IPS-11a (cell line): ENCODE data around the gene CIC.
"Not testable (repeated sequence)": the region's sequence is repeated elsewhere in the genome, so short reads cannot be mapped to it uniquely, and the experiment has no call there.

Experiments used
- H3K4me3 ChIP-seq: one replicate; pipeline ENCODE4 v1.5.1; 2013; ENCODE audit warnings: low read depth, low read length, control low read depth

CIC gene

GRCh38 chr19:42328106-42328505 lies 59.1 kb downstream of the CIC start:
- no peak overlapping the region for H3K4me3 ChIP-seq

DNA sequence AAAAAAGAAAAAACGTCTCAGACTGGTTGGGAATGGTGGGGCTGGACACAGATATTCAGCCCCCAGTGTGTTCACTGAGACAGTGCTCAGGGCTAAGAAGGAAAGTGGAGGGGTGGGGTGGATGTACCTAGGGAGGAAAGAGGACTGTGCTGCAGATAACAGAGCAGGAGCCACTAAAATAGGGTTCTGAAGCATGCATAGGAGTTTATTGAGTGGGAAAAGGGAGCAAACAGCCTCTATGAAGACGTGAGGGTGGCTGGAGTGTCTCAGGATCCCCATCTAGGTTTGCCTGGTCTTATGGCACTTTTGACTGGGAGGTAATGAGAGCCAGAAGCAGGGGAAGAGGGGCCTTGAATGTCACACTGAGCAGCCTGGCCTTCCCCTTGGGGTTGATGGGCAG lies 59.8 kb downstream of the CIC start:
- no peak overlapping the region for H3K4me3 ChIP-seq

DNA sequence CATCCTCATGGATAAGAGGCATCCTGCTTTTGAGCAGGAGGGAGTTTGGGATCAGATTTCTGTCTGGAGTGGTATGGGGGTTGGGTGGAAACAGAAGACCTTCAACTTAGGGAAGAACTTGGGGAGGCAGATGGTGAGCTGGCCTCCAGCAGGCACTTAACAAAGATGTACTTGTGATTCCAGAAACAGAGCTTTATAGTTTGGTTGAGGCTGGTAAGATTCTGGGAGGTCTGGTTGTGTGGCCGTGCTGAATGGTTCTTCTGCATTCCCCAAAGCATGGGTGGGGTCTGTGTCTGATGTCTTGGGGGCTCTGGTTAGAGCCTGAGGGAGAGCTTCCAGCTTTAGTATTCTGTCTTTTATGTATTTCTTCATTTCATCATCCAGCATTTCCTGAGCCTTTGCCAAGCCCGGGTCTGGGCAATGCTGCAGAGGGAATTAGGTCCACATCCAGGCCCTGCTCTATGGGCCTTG lies 61.2 kb downstream of the CIC start:
- H3K4me3 ChIP-seq = no peak overlapping the region

DNA sequence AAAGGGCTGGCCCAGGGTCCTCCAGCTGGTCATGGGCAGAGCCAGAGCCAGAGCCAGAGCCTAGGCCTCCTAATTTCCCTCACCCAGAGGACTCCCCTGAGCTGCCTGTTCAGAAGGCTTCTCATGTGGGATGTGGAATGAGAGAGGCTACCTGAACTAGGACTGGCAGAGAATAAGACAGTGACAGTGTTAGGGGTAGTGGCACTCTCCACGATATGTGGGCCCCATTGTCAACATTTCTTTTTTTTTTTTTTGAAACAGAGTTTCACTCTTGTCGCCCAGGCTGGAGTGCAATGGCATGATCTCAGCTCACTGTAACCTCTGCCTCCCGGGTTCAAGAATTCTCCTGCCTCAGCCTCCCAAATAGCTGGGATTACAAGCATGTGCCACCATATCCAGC lies 62.3 kb downstream of the CIC start:
- not testable (repeated sequence) for H3K4me3 ChIP-seq

- no peak overlapping the region for H3K4me3 ChIP-seq
These were observed 63.0 kb downstream of the CIC start for GRCh38 chr19:42332059-42332458.

DNA sequence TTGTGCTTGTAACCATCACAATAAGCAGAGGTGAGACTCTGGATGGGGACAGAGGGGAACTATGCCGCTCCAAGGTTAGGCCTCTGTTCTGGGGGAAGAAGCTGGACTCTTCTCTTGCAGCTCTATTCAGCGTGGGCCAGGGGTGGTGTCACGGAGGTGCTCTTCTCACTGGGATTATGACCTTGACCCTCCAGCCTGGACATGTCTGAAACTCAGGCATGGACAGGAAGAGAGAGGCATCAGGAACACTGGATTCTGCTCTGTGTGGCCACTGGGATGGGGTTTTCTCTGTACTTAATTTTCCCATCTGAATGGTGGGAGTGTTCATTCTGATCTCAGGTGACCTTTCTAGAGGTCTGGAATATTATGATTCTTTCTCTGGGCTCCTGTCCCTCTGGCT lies 64.0 kb downstream of the CIC start:
- H3K4me3 ChIP-seq = no peak overlapping the region

DNA sequence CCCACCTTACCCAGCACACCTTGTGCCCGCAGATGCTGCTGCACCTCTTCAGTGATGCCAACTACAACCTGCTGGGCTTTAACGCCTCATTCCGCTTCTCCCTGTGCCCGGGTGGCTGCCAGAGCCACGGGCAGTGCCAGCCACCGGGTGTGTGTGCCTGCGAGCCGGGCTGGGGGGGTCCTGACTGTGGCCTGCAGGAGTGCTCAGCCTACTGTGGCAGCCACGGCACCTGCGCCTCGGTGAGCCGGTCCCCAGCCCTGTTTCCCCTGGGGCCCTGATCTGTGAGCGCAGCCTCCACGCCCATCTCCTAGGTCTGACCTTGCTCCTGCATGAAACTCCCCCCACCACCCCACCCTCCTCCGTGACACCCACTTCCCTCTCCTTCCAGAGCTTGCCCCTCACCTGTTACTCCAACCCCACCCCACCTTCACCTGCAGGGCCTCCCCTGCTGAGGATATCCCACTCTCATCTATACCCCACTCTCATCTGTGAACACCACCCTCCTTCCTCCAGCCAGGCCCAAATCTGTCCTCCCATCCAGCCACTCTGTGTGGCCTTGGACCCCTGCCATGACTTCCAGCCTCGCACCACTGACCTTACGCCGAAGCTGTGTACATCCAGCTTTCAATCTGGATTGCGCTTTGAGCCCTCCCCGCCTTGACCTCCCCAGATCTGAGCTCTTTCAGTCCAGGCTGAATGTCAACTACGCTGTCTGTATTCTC lies 65.1 kb downstream of the CIC start:
- no peak overlapping the region for H3K4me3 ChIP-seq

GRCh38 chr19:42334697-42335373 lies 65.8 kb downstream of the CIC start:
- no peak overlapping the region for H3K4me3 ChIP-seq

GRCh38 chr19:42335374-42335936 lies 66.4 kb downstream of the CIC start:
- no peak overlapping the region for H3K4me3 ChIP-seq

- no peak overlapping the region for H3K4me3 ChIP-seq
These were observed 66.9 kb downstream of the CIC start for GRCh38 chr19:42335971-42336370.

DNA sequence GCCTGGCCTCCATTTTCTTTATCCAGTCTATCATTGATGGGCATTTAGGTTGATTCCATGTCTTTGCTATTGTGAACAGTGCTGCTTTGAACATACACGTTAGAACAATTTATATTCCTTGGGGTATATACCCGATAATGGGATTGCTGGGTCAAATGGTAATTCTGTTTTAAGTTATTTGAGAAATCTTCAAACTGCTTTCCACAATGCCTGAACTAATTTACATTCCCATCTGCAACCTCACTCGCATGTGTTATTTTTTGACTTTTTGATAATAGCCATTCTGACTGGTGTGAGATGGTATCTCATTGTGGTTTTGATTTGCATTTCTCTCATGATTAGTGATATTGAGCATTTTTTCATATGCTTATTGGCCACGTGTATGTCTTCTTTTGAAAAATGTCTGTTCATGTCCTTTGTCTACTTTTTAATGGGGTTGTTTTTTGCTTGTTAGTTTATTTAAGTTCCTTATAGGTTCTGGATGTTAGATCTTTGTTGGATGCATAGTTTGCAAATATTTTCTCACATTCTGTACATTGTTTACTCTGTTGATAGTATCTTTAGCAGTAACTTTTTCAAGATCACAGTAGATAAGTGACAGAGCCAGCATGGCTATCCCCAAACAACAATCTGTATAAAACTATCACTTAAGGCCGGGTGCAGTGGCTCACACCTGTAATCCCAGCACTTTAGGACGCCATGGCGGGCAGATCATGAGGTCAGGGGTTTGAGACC lies 70.2 kb downstream of the CIC start:
- not testable (repeated sequence) for H3K4me3 ChIP-seq

DNA sequence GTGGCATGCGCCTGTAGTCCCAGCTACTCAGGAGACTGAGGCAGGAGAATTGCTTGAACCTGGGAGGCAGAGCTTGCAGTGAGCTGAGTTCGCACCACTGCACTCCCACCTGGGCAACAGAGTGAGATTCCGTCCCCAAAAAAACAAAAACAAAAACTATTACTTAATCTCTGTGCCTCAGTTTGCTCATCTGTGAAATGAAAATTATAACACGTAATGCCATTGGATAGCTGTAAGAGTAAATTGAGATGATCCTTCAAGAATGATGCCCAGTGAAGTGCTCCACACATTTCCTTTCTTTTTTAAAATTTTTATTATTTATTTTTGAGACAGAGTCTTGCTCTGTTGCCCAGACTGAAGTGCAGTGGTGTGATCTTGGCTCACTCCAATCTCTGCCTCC lies 70.9 kb downstream of the CIC start:
- not testable (repeated sequence) for H3K4me3 ChIP-seq

DNA sequence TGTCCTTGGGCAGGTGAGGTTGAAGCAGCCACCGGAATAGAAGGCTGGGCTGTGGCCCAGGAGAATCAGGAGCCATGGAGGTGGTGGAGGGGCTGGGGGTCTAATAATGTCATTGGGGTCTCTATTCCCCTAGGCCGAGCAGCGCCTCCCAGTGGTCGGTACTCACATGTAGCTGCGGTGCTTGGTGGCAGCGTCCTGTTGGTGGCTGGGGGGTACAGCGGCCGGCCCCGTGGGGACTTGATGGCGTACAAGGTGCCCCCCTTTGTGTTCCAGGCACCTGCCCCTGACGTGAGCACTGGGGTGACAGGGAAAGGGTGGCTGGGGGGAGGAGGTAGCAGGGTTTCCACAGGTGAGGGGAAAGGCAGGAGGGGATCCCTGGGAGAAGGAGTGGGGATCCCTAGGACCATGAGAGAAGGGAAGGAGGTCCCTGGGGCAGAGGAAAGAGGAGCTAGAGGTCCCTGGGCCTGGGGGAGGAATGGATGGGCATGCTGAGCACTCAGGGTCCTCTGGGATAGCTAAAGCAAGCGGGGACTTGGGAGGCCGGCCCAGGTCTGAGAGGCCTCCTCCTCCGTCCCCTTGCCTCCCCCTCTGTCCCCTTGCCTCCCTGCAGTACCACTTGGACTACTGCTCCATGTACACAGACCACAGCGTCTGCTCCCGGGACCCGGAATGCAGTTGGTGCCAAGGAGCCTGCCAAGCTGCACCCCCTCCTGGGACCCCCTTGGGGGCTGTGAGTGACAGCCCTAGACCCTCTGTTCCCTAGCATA lies 74.5 kb downstream of the CIC start:
- H3K4me3 ChIP-seq = no peak overlapping the region

- H3K4me3 ChIP-seq = no peak overlapping the region
These were observed 75.4 kb downstream of the CIC start for GRCh38 chr19:42344336-42344893.
